GM19238 (cell line): ENCODE results near the gene SKAP1.
A peak's percentile ranks its signal among the peaks of the same experiment; 100 is the strongest.

ENCODE experiments used
- DNase-seq: peaks from one replicate; pipeline ENCODE4 v3.0.0; 2011; ENCODE audit warnings: low spot score; ENCODE audit not compliant: insufficient read length

Gene SKAP1

GRCh38 chr17:48110761-48111160 lies 319.3 kb downstream of the SKAP1 start:
- DNase-seq = no peak

DNA sequence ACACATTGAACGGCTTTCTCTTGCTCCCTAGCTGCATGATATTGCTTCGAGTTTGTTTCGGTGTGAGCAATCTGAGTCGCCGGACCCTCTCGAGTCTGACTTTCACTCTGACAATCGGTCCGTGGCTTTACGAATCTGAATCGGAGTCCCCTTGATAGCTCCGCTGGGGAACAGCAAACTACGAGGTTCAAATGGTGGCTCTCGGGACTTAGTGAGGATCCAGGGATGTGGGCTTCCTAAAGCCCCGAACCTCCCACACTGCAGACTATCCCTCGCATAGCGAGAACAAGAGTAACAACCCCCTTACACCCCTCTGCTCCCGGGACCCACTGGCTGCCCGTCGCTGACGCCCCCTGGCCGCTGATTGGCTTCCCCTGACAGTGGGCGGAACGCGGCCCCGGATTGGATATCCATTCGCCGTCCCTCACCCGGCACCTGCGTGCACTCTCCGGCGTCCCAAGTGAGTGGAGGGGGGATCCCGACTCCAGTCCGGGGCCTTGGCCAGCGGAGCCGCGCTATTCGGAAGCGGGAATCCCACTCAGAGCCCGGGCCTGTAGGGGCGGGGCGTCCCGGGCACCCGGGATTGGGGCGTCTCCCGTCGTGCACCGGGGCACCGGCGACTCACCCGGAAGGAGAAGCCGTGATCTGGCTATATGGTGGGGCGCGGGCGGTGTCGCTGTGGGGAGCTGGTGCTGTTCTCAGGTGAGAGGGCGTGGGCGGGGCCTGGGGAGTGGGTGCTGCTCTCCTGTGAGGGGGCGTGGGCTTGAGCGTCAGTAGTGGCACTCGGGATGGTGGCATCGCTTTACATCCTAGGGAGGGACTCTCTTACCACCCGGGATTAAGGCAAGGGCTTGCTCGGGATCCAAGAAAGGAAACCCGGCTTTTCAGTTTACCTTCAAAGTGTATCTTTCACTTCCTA lies 322.6 kb downstream of the SKAP1 start, which contains the start of gene SNX11:
Gene SNX11, plus strand, starts transcription at position 630 of the 919 bp plus-strand sequence. CDS start 4,278 bp downstream, outside the sequence.
- peak; percentile 67 for DNase-seq

DNA sequence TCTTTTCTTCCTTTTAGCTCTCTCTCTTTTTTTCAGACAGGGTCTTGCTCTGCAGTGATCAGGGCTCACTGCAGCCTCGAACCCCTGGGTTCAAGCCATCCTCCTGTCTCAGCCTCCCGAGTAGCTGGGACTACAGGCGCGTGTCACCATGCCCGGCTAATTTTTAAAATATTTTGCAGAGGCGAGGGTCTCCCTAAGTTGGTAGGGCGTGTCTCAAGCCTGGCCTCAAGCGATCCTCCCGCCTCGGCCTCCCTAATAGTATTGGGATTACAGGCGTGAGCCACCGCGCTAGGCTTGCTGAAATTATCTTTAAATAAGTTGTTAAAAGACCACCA lies 323.2 kb downstream of the SKAP1 start:
- DNase-seq = no peak

DNA sequence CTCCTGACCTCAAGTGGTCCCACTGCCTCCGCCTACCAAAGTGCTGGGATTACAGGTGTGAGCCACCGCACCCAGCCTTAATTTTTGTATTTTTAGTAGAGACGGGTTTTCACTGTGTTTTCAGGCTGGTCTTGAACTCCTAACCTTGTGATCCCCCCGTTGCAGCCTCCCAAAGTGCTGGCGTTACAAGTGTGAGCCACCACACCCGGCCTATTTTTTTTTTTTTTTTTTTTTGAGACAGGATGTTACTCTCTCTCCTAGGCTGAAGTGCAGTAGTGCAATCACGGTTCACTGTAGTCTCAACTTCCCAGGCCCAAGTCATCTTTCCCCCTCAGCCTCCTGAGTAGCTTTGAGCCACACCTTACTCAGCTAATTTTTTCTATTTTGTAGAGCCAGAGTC lies 325.6 kb downstream of the SKAP1 start:
- no peak for DNase-seq

- no peak for DNase-seq
These were observed 327.0 kb downstream of the SKAP1 start for GRCh38 chr17:48102798-48103715.

DNA sequence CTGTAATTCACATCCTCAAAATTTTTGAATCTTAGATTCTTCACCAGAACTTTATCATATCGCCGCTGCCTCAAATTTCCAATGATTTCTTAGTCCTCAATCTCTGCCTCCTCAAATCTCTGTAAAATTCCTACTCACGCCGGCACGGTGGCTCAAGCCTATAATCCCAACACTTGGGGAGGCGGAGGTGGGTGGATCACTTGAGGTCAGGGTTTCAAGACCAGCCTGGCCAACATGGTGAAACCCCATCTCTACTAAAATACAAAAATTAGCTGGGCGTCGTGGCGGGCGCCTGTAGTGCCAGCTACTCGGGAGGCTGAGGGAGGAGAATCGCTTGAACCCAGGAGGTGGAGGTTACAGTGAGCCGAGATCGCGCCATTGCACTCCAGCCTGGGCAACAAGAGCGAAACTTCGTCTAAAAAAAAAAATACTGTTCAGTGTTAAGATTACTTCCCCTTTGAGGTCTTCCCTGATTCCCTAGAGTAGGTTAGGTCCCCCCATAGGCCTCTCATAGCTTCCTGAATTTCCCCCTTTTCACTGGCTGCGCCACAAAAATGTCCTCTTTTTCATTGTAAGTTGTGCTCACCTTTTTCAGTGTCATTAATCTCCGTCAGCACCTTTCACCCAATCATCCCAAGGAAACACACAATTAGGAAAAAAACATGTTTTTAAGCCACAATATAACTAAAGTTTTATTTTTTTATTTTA lies 327.8 kb downstream of the SKAP1 start:
- DNase-seq = no peak

- DNase-seq = peak; percentile 82
These were observed 328.8 kb downstream of the SKAP1 start, which contains the start of gene CBX1 for GRCh38 chr17:48101012-48101720. TSS of gene CBX1 (minus strand) at chr17:48101478. CDS start at chr17:48077004, 24,474 bp downstream.

- DNase-seq = no peak
These were observed 329.4 kb downstream of the SKAP1 start for GRCh38 chr17:48100591-48101011.

DNA sequence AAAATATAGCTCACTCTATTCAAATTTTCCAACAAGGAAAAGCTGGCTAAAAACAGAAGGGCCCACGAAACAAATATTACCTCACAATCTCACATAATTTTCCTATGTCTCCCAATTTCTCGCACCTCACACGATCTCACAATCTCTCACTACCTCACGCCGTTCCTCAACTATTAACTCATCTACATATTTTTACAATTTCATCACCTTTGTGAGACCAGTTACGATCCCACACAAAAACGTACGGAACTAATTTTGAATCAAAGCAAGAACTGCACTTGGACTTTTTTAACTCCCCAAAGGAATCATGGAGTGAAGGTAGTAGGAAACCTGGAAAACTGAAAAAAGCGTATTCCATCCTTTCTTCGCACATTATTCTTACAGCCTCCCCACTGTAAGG lies 329.9 kb downstream of the SKAP1 start:
- DNase-seq = no peak

- no peak for DNase-seq
These were observed 334.4 kb downstream of the SKAP1 start for GRCh38 chr17:48095611-48096010.

DNA sequence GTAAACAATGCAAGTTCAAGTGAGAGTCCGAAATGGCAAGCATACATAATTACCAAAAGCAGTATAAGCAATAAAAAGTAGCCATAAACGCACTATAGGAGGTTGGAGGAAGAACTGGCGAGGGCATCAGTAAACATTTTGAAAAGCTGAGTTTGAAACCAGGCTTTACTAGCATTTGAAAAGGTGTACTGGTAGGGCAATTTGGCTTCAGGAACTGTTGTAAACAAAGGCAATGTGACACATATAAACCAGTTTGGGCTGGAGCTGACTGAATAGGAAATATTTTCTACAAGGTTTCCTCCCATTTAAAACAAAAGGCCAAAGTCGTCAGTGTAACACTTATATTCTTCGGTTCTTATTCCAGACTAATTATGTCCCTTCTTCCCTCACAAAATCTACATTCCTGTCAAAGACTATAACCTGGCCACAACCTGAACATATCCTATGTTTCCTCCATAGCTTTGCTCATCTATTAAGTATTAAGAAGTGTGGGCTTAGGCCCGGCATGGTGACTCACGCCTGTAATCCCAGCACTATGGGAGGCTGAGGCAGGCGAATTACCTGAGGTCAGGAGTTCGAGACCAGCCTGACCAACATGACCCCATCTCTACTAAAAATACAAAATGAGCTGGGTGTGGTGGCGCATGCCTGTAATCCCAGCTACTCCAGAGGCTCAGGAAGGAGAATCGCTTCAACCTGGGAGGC lies 336.5 kb downstream of the SKAP1 start:
- DNase-seq = no peak

- DNase-seq = no peak
These were observed 345.1 kb downstream of the SKAP1 start for GRCh38 chr17:48084932-48085331.
